ENCODE measurements around the gene WWP2.
"Not testable (repeated sequence)": the region's sequence is repeated elsewhere in the genome, so short reads cannot be mapped to it uniquely, and the experiment has no call there.

Gene WWP2

GRCh38 chr16:69796285-69797118, 34.4 kb downstream of the WWP2 start:
- peak; percentile 32 for DNase-seq

- no peak for DNase-seq
Observed at GRCh38 chr16:69798466-69798865, 36.3 kb downstream of the WWP2 start.

GRCh38 chr16:69799611-69800031, 37.5 kb downstream of the WWP2 start:
- no peak for DNase-seq

- DNase-seq = no peak
Observed at GRCh38 chr16:69804297-69804696, 42.2 kb downstream of the WWP2 start.

GRCh38 chr16:69806776-69807175, 44.6 kb downstream of the WWP2 start:
- not testable (repeated sequence) for DNase-seq

GRCh38 chr16:69812688-69813014, 50.5 kb downstream of the WWP2 start:
- DNase-seq = no peak

- DNase-seq = no peak
Observed at GRCh38 chr16:69814078-69814477, 51.9 kb downstream of the WWP2 start.

GRCh38 chr16:69814561-69814960, 52.4 kb downstream of the WWP2 start:
- no peak for DNase-seq

- DNase-seq = not testable (repeated sequence)
Observed at GRCh38 chr16:69815216-69815883, 53.2 kb downstream of the WWP2 start.

GRCh38 chr16:69816996-69817395, 54.9 kb downstream of the WWP2 start:
- no peak for DNase-seq

GRCh38 chr16:69818891-69819545, 56.9 kb downstream of the WWP2 start:
- no peak for DNase-seq

GRCh38 chr16:69820926-69821541, 58.9 kb downstream of the WWP2 start:
- no peak for DNase-seq

- no peak for DNase-seq
Observed at GRCh38 chr16:69821844-69822173, 59.7 kb downstream of the WWP2 start.

- DNase-seq = no peak
Observed at GRCh38 chr16:69822174-69822935, 60.2 kb downstream of the WWP2 start.

GRCh38 chr16:69823831-69824563, 61.9 kb downstream of the WWP2 start:
- no peak for DNase-seq

- not testable (repeated sequence) for DNase-seq
Observed at GRCh38 chr16:69824564-69825142, 62.5 kb downstream of the WWP2 start.

GRCh38 chr16:69827524-69827923, 65.4 kb downstream of the WWP2 start:
- no peak for DNase-seq

GRCh38 chr16:69829338-69829737, 67.2 kb downstream of the WWP2 start:
- no peak for DNase-seq

GRCh38 chr16:69830146-69830533, 68.0 kb downstream of the WWP2 start:
- no peak for DNase-seq

- no peak for DNase-seq
Observed at GRCh38 chr16:69830534-69831211, 68.5 kb downstream of the WWP2 start.
